Limb (tissue), 2 donors: Measurements from ENCODE around the gene SMIM44.
A peak's percentile ranks its signal among the peaks of the same experiment; 100 is the strongest.

Experiments used
- DNase-seq, 2 donors: peaks; one replicate each; pipeline ENCODE4 v3.0.0-alpha.2; 2016; ENCODE audit errors: extremely low spot score in 2 of 2

SMIM44 gene

GRCh38 chr19:3501780-3502179 is 18.5 kb upstream of the SMIM44 start:
- no peak for DNase-seq

GRCh38 chr19:3500429-3501101 is 17.3 kb upstream of the SMIM44 start, which contains the start of gene DOHH:
TSS of gene DOHH (minus strand) at chr19:3500674. CDS start at chr19:3496814, 3,860 bp downstream.
- peak; percentile 97 for DNase-seq

GRCh38 chr19:3499738-3500428 is 16.6 kb upstream of the SMIM44 start:
- no peak for DNase-seq

GRCh38 chr19:3497757-3498520 is 14.7 kb upstream of the SMIM44 start:
- DNase-seq: no peak

GRCh38 chr19:3496392-3497273 is 13.4 kb upstream of the SMIM44 start:
- DNase-seq: no peak

- no peak for DNase-seq
These were observed 11.3 kb upstream of the SMIM44 start for GRCh38 chr19:3494559-3494958.

GRCh38 chr19:3494051-3494450 is 10.8 kb upstream of the SMIM44 start:
- no peak for DNase-seq

- no peak for DNase-seq
These were observed 10.4 kb upstream of the SMIM44 start for GRCh38 chr19:3493651-3494050.

- DNase-seq: no peak
These were observed 9.7 kb upstream of the SMIM44 start for GRCh38 chr19:3492919-3493318.

GRCh38 chr19:3492131-3492839 is 9.0 kb upstream of the SMIM44 start:
- DNase-seq: no peak

GRCh38 chr19:3491396-3492119 is 8.3 kb upstream of the SMIM44 start:
- DNase-seq: no peak

GRCh38 chr19:3482507-3483225 is 575 bp downstream of the SMIM44 start:
- no peak for DNase-seq

GRCh38 chr19:3481241-3482090 is 1.8 kb downstream of the SMIM44 start:
- DNase-seq: no peak

- no peak for DNase-seq
These were observed 2.7 kb downstream of the SMIM44 start, which contains the start of gene SMIM24 for GRCh38 chr19:3480383-3481091. TSS of gene SMIM24 (minus strand) at chr19:3480525. CDS start at chr19:3480463, 62 bp downstream.

GRCh38 chr19:3479834-3480215 is 3.4 kb downstream of the SMIM44 start:
- no peak for DNase-seq

GRCh38 chr19:3479177-3479833 is 3.9 kb downstream of the SMIM44 start:
- DNase-seq: no peak
